SH-SY5Y (cell line): ENCODE data around the gene OR2S2.

Experiments used
- GATA2 ChIP-seq: IDR thresholded peaks from 2 replicates; pipeline ENCODE4 v1.6.1; 2011; ENCODE audit warnings: mild to moderate bottlenecking, low read depth, low read length
- GATA3 ChIP-seq: IDR thresholded peaks from 2 replicates; pipeline ENCODE4 v1.6.1; 2011; ENCODE audit warnings: low read depth, mild to moderate bottlenecking, low read length, moderate library complexity

DNA sequence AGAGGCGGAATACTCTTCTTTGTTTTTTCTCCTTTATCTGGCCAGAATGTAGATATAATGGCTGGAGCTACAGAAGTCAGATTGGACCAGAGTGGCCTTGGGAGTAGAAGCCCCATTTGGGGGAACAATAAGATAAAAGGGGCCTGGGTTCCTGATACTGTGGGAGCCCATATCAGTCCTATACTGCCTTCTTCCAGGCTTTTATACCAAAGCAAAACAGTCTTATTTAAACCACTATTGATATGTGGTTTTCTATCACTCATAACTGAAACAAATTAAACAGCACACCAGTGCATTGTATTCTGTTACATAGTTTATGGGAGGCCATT, 34.4 kb downstream of the OR2S2 start:
- TF ChIP-seq GATA3 (no peak), GATA2 (no peak)
